IMR-90 (cell line): ENCODE measurements around the gene DONSON. TPM values are rescaled to one million over a fixed set of nuclear protein-coding genes. Genes with fewer than 3 reads are reported as not detected.

ENCODE experiments used
- ATAC-seq: fragments of 200-7000 bp; cut with Tn5 transposase; 2 replicates; pipeline ENCODE4 v1.9.1; 2020; ENCODE audit warnings: low read depth, mild to moderate bottlenecking, moderate library complexity
- BruUV-seq: library from RNA; stranded (reverse); fragments of 400-500 nt; replicated peaks from 2 replicates; lab custom pipeline; 2021; lab: Mats Ljungman, UMichigan
- CTCF ChIA-PET: fragments of 300-600 bp; formaldehyde crosslinking; extraction: SDS; loops from one replicate; lab custom pipeline; 2021; ENCODE audit warnings: antibody characterized with exemption; lab: Yijun Ruan, JAX
- POLR2A ChIA-PET: fragments of 300-600 bp; sonication (Branson Sonifier 250); formaldehyde crosslinking; loops from one replicate; lab custom pipeline; 2022; ENCODE audit warnings: antibody characterized with exemption; ENCODE audit not compliant: unreplicated experiment; lab: Charles Lee
- DNase-seq: peaks from one replicate; pipeline ENCODE4 v3.0.0; 2013
- H2AFZ ChIP-seq: replicated peaks from 2 replicates; pipeline ENCODE3; 2013; ENCODE audit warnings: low read length, mild to moderate bottlenecking; ENCODE audit not compliant: poor library complexity
- H2AK5ac ChIP-seq: 2 replicates; pipeline ENCODE4 v1.6.1; 2013; ENCODE audit warnings: low read depth, low read length, inconsistent platforms
- H2AK9ac ChIP-seq: replicated peaks from 2 replicates; pipeline ENCODE3; 2013; ENCODE audit warnings: mild to moderate bottlenecking, low read depth, low read length, moderate library complexity; ENCODE audit not compliant: poor library complexity
- H2BK120ac ChIP-seq: 2 replicates; pipeline ENCODE4 v1.6.1; 2013; ENCODE audit warnings: low read depth, low read length, inconsistent platforms
- H2BK15ac ChIP-seq: 3 replicates; pipeline ENCODE4 v1.6.1; 2013; ENCODE audit warnings: low read depth, low read length, inconsistent platforms
- H2BK20ac ChIP-seq: 2 replicates; pipeline ENCODE4 v1.6.1; 2013; ENCODE audit warnings: low read depth, mild to moderate bottlenecking, inconsistent platforms, low read length, moderate library complexity
- H2BK5ac ChIP-seq: 2 replicates; pipeline ENCODE4 v1.6.1; 2013; ENCODE audit warnings: mild to moderate bottlenecking, low read depth, low read length, inconsistent platforms; ENCODE audit not compliant: poor library complexity, severe bottlenecking
- H3K14ac ChIP-seq: replicated peaks from 2 replicates; pipeline ENCODE4 v1.6.1; 2013; ENCODE audit warnings: low read depth, low read length, inconsistent platforms
- H3K18ac ChIP-seq: 2 replicates; pipeline ENCODE4 v1.6.1; 2013; ENCODE audit warnings: low read depth, low read length, control low read depth
- H3K23ac ChIP-seq: 2 replicates; pipeline ENCODE4 v1.6.1; 2013; ENCODE audit warnings: low read depth, low read length, inconsistent platforms
- H3K27ac ChIP-seq: 2 replicates; pipeline ENCODE4 v1.5.1; 2013; ENCODE audit warnings: mild to moderate bottlenecking, control low read depth, low read length; ENCODE audit not compliant: insufficient read depth
- H3K27me3 ChIP-seq: 2 replicates; pipeline ENCODE4 v1.6.1; 2013; ENCODE audit warnings: low read length; ENCODE audit not compliant: control insufficient read depth, insufficient read depth
- H3K36me3 ChIP-seq: 2 replicates; pipeline ENCODE4 v1.6.1; 2013; ENCODE audit warnings: low read length, mixed read lengths; ENCODE audit not compliant: control insufficient read depth, insufficient read depth
- H3K4ac ChIP-seq: 2 replicates; pipeline ENCODE4 v1.6.1; 2013; ENCODE audit warnings: low read depth, low read length, inconsistent platforms
- H3K4me1 ChIP-seq: 2 replicates; pipeline ENCODE4 v1.6.1; 2013; ENCODE audit warnings: low read length, mixed read lengths; ENCODE audit not compliant: control insufficient read depth, insufficient read depth
- H3K4me2 ChIP-seq: 2 replicates; pipeline ENCODE4 v1.6.1; 2013; ENCODE audit warnings: low read depth, mild to moderate bottlenecking, control low read depth, low read length, moderate library complexity
- H3K4me3 ChIP-seq: 2 replicates; pipeline ENCODE4 v1.5.1; 2013; ENCODE audit warnings: low read depth, mild to moderate bottlenecking, control low read depth, low read length, moderate library complexity; ENCODE audit not compliant: insufficient read depth
- H3K56ac ChIP-seq: 2 replicates; pipeline ENCODE4 v1.6.1; 2013; ENCODE audit warnings: low read length, inconsistent platforms; ENCODE audit not compliant: insufficient read depth; ENCODE audit errors: extremely low read depth
- H3K79me1 ChIP-seq, 2 experiments: 2 replicates each; pipeline ENCODE4 v1.6.1; 2013; ENCODE audit warnings: low read length in 2 of 2, inconsistent platforms in 1 of 2, low read depth in 1 of 2
- H3K9ac ChIP-seq: 2 replicates; pipeline ENCODE4 v1.6.1; 2013; ENCODE audit warnings: low read depth, low read length, control low read depth
- H3K9me1 ChIP-seq: 2 replicates; pipeline ENCODE4 v1.6.1; 2013; ENCODE audit warnings: low read length, inconsistent platforms; ENCODE audit not compliant: insufficient read depth
- H3K9me3 ChIP-seq: 2 replicates; pipeline ENCODE4 v1.6.1; 2013; ENCODE audit warnings: low read length; ENCODE audit not compliant: control insufficient read depth, insufficient read depth
- H4K20me1 ChIP-seq: 2 replicates; pipeline ENCODE4 v1.6.1; 2013; ENCODE audit warnings: low read length, inconsistent platforms; ENCODE audit not compliant: insufficient read depth
- H4K5ac ChIP-seq: 2 replicates; pipeline ENCODE4 v1.6.1; 2013; ENCODE audit warnings: mild to moderate bottlenecking, low read depth, low read length, control low read depth
- H4K8ac ChIP-seq, 2 experiments: 2 replicates each; pipeline ENCODE4 v1.6.1; 2013; ENCODE audit warnings: low read depth in 2 of 2, low read length in 2 of 2, control low read depth in 1 of 2, inconsistent platforms in 1 of 2
- H4K91ac ChIP-seq: 2 replicates; pipeline ENCODE4 v1.6.1; 2013; ENCODE audit warnings: low read depth, low read length, inconsistent platforms; ENCODE audit not compliant: insufficient read depth
- BHLHE40 ChIP-seq: fragments of 150-350 bp; IDR thresholded peaks from 2 replicates; pipeline ENCODE4 v1.6.1; 2016; ENCODE audit warnings: mild to moderate bottlenecking, low read depth, low read length
- CEBPB ChIP-seq: IDR thresholded peaks from 2 replicates; pipeline ENCODE4 v1.6.1; 2012; ENCODE audit warnings: low read depth, low read length, improper control_type of control experiment
- CTCF ChIP-seq: conservative IDR thresholded peaks from 2 replicates; pipeline ENCODE4 v1.5.1; 2012; ENCODE audit warnings: mild to moderate bottlenecking, low read depth, low read length, improper control_type of control experiment
- MAZ ChIP-seq: IDR thresholded peaks from 2 replicates; pipeline ENCODE4 v1.6.1; 2012; ENCODE audit warnings: low read depth, mild to moderate bottlenecking, low read length, improper control_type of control experiment, moderate library complexity, borderline replicate concordance
- RAD21 ChIP-seq: IDR thresholded peaks from 2 replicates; pipeline ENCODE4 v1.6.1; 2012; ENCODE audit warnings: low read length, improper control_type of control experiment
- SMC3 ChIP-seq: fragments of 150-350 bp; IDR thresholded peaks from 2 replicates; pipeline ENCODE4 v1.6.1; 2016; ENCODE audit warnings: low read depth, mild to moderate bottlenecking, antibody characterized with exemption, low read length, moderate library complexity
- WGBS, 2 experiments: methylation state at CpG; one replicate each; pipeline versions ENCODE4 v1.1.5 to v1.1.7; 2013; ENCODE audit warnings: missing lambda C conversion rate in 2 of 2; ENCODE audit not compliant: insufficient read length in 1 of 2; ENCODE audit errors: extremely low coverage in 2 of 2; 5-methylcytosine and 5-hydroxymethylcytosine counted together
- dilution Hi-C: fragments of 300-500 bp; cut with HindIII; formaldehyde crosslinking; loops from one replicate; pipeline ENCODE4 v1.14.3; 2018; ENCODE audit warnings: low sequenced_read_pairs; ENCODE audit not compliant: unreplicated experiment
- in situ Hi-C: fragments of 300-500 bp; cut with MboI; formaldehyde crosslinking; loops from 3 replicates; pipeline ENCODE4 v1.14.3; 2019; ENCODE audit warnings: low sequenced_read_pairs, inconsistent platforms, mixed read lengths
- intact Hi-C: fragments of 100-400 bp; cut with micrococcal nuclease; formaldehyde crosslinking; loops from 2 replicates; pipeline ENCODE4 v1.10.0; 2022
- polyA plus RNA-seq, 3 experiments: library from polyadenylated mRNA; depleted of rRNA; stranded (reverse); fragments of >200 nt; gene quantifications; 2 replicates each; pipeline ENCODE4 v1.2.3, GENCODE V29; 2012; ENCODE audit warnings: low replicate concordance in 1 of 3
- total RNA-seq: library from RNA; depleted of rRNA; stranded (reverse); fragments of >200 nt; gene quantifications from 2 replicates; pipeline ENCODE4 v1.2.3, GENCODE V29; 2012

DONSON gene
- total and polyA plus RNA-seq, 2 of the 4 experiments (the other 2 are of a cell fraction) = 14.3 to 16.6 TPM

- peak; percentile 21 for DNase-seq
- no TSS peak for BruUV-seq
- Histone ChIP-seq H3K4me3 (no peak overlapping the region), H4K20me1 (peaks cover 22% of the 10 kb centered on the region), H2BK15ac (no peak overlapping the region), H3K9ac (no peak overlapping the region), H3K4me2 (no peak overlapping the region), H3K79me1 (peaks cover 8 to 39% of the 10 kb centered on the region in 2 experiments), H2AFZ (no peak overlapping the region), H2BK20ac (no peak overlapping the region), H3K27ac (no peak overlapping the region), H4K5ac (no peak overlapping the region), H4K91ac (no peak overlapping the region), H2AK5ac (no peak overlapping the region), H3K27me3 (no peaks in the 10 kb centered on the region), H3K9me3 (no peaks in the 10 kb centered on the region), H3K9me1 (0 out of 2 replicates have a peak, but pooled peaks cover 3% of the 10 kb centered on the region), H2BK5ac (no peak overlapping the region), H4K8ac (no peak overlapping the region), H3K36me3 (peaks cover 32% of the 10 kb centered on the region), H3K4ac (no peak overlapping the region), H3K4me1 (peaks cover 1% of the 10 kb centered on the region; the same call in 1 of the 2 replicates), H3K18ac (no peak overlapping the region), H3K56ac (no peak overlapping the region), H2AK9ac (no peak overlapping the region), H3K14ac (no peak overlapping the region), H3K23ac (no peak overlapping the region), H2BK120ac (no peak overlapping the region)
- dilution Hi-C loops = no loop called here
- intact Hi-C loops = no loop called here
- in situ Hi-C loops = no loop called here
- WGBS, 2 experiments = no CpG with 5 or more reads among the region's 2 CpGs
- POLR2A ChIA-PET = no interaction called here
- TF ChIP-seq MAZ (no peak), RAD21 (no peak), BHLHE40 (no peak), CEBPB (no peak), SMC3 (no peak), CTCF (no peak)
- no peak for ATAC-seq
- CTCF ChIA-PET = interaction anchor here (0.6 kb wide), 1 partner anchor 14 kb away, joined by 3 read pairs; no protein-coding TSS in a partner anchor
Measured at GRCh38 chr21:33566514-33566913, 22.0 kb downstream of the DONSON start.
